A549 (cell line): ENCODE results near the gene PRKAG2.

ENCODE experiments used
- EHMT2 ChIP-seq: fragments of 200-600 bp; sonication (generic); IDR thresholded peaks from 2 replicates; pipeline ENCODE4 v1.6.1; 2016; ENCODE audit warnings: antibody characterized with exemption, low read depth, mild to moderate bottlenecking, moderate library complexity
- EP300 ChIP-seq, 2 experiments: fragments of >200 bp; sonication (Bioruptor Twin); formaldehyde crosslinking; IDR thresholded peaks; 2 replicates in 1 of 2; 3 replicates in 1 of 2; pipeline ENCODE4 v1.6.1; 2016 to 2017
- MAX ChIP-seq: IDR thresholded peaks from 2 replicates; pipeline ENCODE4 v1.6.1; 2012
- RARB ChIP-seq: fragments of 250-450 bp; sonication (Bioruptor Pico); IDR thresholded peaks from 2 replicates; pipeline ENCODE4 v1.8.0; 2021; ENCODE audit warnings: mild to moderate bottlenecking, moderate library complexity
- RNF2 ChIP-seq: fragments of 200-600 bp; sonication (generic); IDR thresholded peaks from 2 replicates; pipeline ENCODE4 v1.6.1; 2016; ENCODE audit warnings: low read depth, mild to moderate bottlenecking, antibody characterized with exemption, moderate library complexity, borderline replicate concordance
- TF ChIP-seq, protein P1 (sequence below): IDR thresholded peaks from 2 replicates; pipeline ENCODE4 v1.6.1; 2012; ENCODE audit warnings: low read depth, borderline replicate concordance
- TF ChIP-seq, protein P2 (sequence below): IDR thresholded peaks from 2 replicates; pipeline ENCODE4 v1.6.1; 2012
- TF ChIP-seq, protein P3 (sequence below): fragments of >200 bp; sonication (Bioruptor Twin); formaldehyde crosslinking; IDR thresholded peaks from 3 replicates; pipeline ENCODE4 v1.5.1; 2016

GRCh38 chr7:151711435-151711872 lies 165.5 kb downstream of the PRKAG2 start:
- TF ChIP-seq RARB (CRISPR knock-in tag) = no peak
- TF ChIP-seq MAX = no peak
- TF ChIP-seq, protein P1, sequence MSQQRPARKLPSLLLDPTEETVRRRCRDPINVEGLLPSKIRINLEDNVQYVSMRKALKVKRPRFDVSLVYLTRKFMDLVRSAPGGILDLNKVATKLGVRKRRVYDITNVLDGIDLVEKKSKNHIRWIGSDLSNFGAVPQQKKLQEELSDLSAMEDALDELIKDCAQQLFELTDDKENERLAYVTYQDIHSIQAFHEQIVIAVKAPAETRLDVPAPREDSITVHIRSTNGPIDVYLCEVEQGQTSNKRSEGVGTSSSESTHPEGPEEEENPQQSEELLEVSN = no peak
- TF ChIP-seq EHMT2 = no peak
- no peak for TF ChIP-seq EP300 (IDR thresholded peaks at IDR 0.05)
- TF ChIP-seq, protein P2, sequence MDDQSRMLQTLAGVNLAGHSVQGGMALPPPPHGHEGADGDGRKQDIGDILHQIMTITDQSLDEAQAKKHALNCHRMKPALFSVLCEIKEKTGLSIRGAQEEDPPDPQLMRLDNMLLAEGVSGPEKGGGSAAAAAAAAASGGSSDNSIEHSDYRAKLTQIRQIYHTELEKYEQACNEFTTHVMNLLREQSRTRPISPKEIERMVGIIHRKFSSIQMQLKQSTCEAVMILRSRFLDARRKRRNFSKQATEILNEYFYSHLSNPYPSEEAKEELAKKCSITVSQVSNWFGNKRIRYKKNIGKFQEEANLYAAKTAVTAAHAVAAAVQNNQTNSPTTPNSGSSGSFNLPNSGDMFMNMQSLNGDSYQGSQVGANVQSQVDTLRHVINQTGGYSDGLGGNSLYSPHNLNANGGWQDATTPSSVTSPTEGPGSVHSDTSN = no peak
- TF ChIP-seq, protein P3, sequence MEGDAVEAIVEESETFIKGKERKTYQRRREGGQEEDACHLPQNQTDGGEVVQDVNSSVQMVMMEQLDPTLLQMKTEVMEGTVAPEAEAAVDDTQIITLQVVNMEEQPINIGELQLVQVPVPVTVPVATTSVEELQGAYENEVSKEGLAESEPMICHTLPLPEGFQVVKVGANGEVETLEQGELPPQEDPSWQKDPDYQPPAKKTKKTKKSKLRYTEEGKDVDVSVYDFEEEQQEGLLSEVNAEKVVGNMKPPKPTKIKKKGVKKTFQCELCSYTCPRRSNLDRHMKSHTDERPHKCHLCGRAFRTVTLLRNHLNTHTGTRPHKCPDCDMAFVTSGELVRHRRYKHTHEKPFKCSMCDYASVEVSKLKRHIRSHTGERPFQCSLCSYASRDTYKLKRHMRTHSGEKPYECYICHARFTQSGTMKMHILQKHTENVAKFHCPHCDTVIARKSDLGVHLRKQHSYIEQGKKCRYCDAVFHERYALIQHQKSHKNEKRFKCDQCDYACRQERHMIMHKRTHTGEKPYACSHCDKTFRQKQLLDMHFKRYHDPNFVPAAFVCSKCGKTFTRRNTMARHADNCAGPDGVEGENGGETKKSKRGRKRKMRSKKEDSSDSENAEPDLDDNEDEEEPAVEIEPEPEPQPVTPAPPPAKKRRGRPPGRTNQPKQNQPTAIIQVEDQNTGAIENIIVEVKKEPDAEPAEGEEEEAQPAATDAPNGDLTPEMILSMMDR = no peak
- no peak for TF ChIP-seq RNF2
